Ishikawa (cell line): ENCODE measurements around the gene PITPNC1.

ENCODE experiments used
- CEBPB ChIP-seq: IDR thresholded peaks from 2 replicates; pipeline ENCODE4 v1.6.1; 2012
- CREB1 ChIP-seq: IDR thresholded peaks from 2 replicates; pipeline ENCODE4 v1.6.1; 2012; ENCODE audit warnings: low read depth
- EGR1 ChIP-seq: IDR thresholded peaks from 2 replicates; pipeline ENCODE4 v1.6.1; 2012
- EP300 ChIP-seq: IDR thresholded peaks from 2 replicates; pipeline ENCODE4 v1.6.1; 2012; ENCODE audit warnings: borderline replicate concordance
- FOXM1 ChIP-seq: IDR thresholded peaks from 2 replicates; pipeline ENCODE4 v1.6.1; 2012; ENCODE audit warnings: low read depth, borderline replicate concordance
- MAX ChIP-seq: IDR thresholded peaks from 2 replicates; pipeline ENCODE4 v1.6.1; 2012
- NFIC ChIP-seq: IDR thresholded peaks from 2 replicates; pipeline ENCODE4 v1.6.1; 2012
- RAD21 ChIP-seq: IDR thresholded peaks from 2 replicates; pipeline ENCODE4 v1.6.1; 2012; ENCODE audit warnings: low read depth
- REST ChIP-seq: IDR thresholded peaks from 2 replicates; pipeline ENCODE4 v1.6.1; 2012; ENCODE audit warnings: low read depth, mild to moderate bottlenecking
- TAF1 ChIP-seq: IDR thresholded peaks from 2 replicates; pipeline ENCODE4 v1.6.1; 2012; ENCODE audit warnings: low read depth, mild to moderate bottlenecking
- TCF12 ChIP-seq: IDR thresholded peaks from 2 replicates; pipeline ENCODE4 v1.6.1; 2012; ENCODE audit warnings: low read depth
- TEAD4 ChIP-seq: IDR thresholded peaks from 2 replicates; pipeline ENCODE4 v1.6.1; 2012
- USF1 ChIP-seq: IDR thresholded peaks from 2 replicates; pipeline ENCODE4 v1.6.1; 2012
- YY1 ChIP-seq: IDR thresholded peaks from 2 replicates; pipeline ENCODE4 v1.6.1; 2012; ENCODE audit warnings: low read depth
- ZBTB7A ChIP-seq: IDR thresholded peaks from 2 replicates; pipeline ENCODE4 v1.6.1; 2012; ENCODE audit warnings: low read depth

PITPNC1 gene

GRCh38 chr17:67696853-67697498, 319.9 kb downstream of the PITPNC1 start:
- TF ChIP-seq CREB1 (no peak), CEBPB (no peak), RAD21 (no peak), EP300 (no peak), FOXM1 (no peak), TCF12 (no peak), NFIC (no peak)

- TF ChIP-seq USF1: no peak
These were observed 323.1 kb downstream of the PITPNC1 start for GRCh38 chr17:67700037-67700724.

GRCh38 chr17:67700725-67701119, 323.6 kb downstream of the PITPNC1 start:
- TF ChIP-seq EP300: no peak
- no peak for TF ChIP-seq FOXM1
- no peak for TF ChIP-seq REST
- TF ChIP-seq CREB1: no peak

- no peak for TF ChIP-seq CREB1
- TF ChIP-seq RAD21: no peak
- TF ChIP-seq EP300: no peak
- TF ChIP-seq USF1: no peak
- no peak for TF ChIP-seq TCF12
- TF ChIP-seq NFIC: no peak
- TF ChIP-seq REST: no peak
- TF ChIP-seq MAX: no peak
- no peak for TF ChIP-seq TEAD4
- TF ChIP-seq FOXM1: no peak
These were observed 330.4 kb downstream of the PITPNC1 start for GRCh38 chr17:67707442-67707841.

GRCh38 chr17:67708378-67708777, 331.3 kb downstream of the PITPNC1 start:
- TF ChIP-seq FOXM1: no peak
- TF ChIP-seq TCF12: no peak
- TF ChIP-seq EGR1: no peak
- TF ChIP-seq RAD21: no peak
- TF ChIP-seq ZBTB7A: no peak
- no peak for TF ChIP-seq MAX
- TF ChIP-seq REST: no peak
- no peak for TF ChIP-seq CREB1
- TF ChIP-seq TAF1: no peak
- no peak for TF ChIP-seq TEAD4
- no peak for TF ChIP-seq YY1
- TF ChIP-seq NFIC: no peak
- no peak for TF ChIP-seq USF1
- TF ChIP-seq EP300: no peak
- no peak for TF ChIP-seq CEBPB
